Hematopoietic multipotent progenitor cell treated with erythropoietin and hydrocortisone succinate and interleukin-3 and kit ligand, for 8 days (in vitro differentiated cells): Measurements from ENCODE around the gene ATP10A.

ENCODE experiments used
- DNase-seq: peaks from one replicate; pipeline ENCODE4 v3.0.0-alpha.2; 2015

ATP10A gene

GRCh38 chr15:25713736-25714537 lies 149.2 kb downstream of the ATP10A start:
- no peak for DNase-seq

- DNase-seq: no peak
These were observed 150.2 kb downstream of the ATP10A start for GRCh38 chr15:25712961-25713355.

GRCh38 chr15:25712192-25712960 lies 150.8 kb downstream of the ATP10A start:
- no peak for DNase-seq

- DNase-seq: no peak
These were observed 151.4 kb downstream of the ATP10A start for GRCh38 chr15:25711691-25712090.

GRCh38 chr15:25711164-25711563 lies 152.0 kb downstream of the ATP10A start:
- DNase-seq: no peak

GRCh38 chr15:25710184-25710583 lies 152.9 kb downstream of the ATP10A start:
- DNase-seq: peak; percentile 33

GRCh38 chr15:25709437-25710159 lies 153.5 kb downstream of the ATP10A start:
- no peak for DNase-seq

- DNase-seq: no peak
These were observed 154.7 kb downstream of the ATP10A start for GRCh38 chr15:25708391-25708790.

- no peak for DNase-seq
These were observed 155.3 kb downstream of the ATP10A start for GRCh38 chr15:25707656-25708365.

- DNase-seq: no peak
These were observed 156.8 kb downstream of the ATP10A start for GRCh38 chr15:25706176-25706955.

- DNase-seq: no peak
These were observed 157.6 kb downstream of the ATP10A start for GRCh38 chr15:25705433-25706115.

GRCh38 chr15:25703726-25704125 lies 159.4 kb downstream of the ATP10A start:
- no peak for DNase-seq

- no peak for DNase-seq
These were observed 161.2 kb downstream of the ATP10A start for GRCh38 chr15:25701721-25702465.

GRCh38 chr15:25700916-25701315 lies 162.2 kb downstream of the ATP10A start:
- DNase-seq: no peak

GRCh38 chr15:25697586-25697985 lies 165.5 kb downstream of the ATP10A start:
- DNase-seq: no peak

GRCh38 chr15:25695875-25696760 lies 167.0 kb downstream of the ATP10A start:
- no peak for DNase-seq

GRCh38 chr15:25694823-25695312 lies 168.3 kb downstream of the ATP10A start:
- no peak for DNase-seq

- DNase-seq: no peak
These were observed 168.9 kb downstream of the ATP10A start for GRCh38 chr15:25694239-25694584.
